HEK293 (cell line): ENCODE results near the gene TMEM178A.

ENCODE experiments used
- CTCF ChIA-PET: fragments of 350-600 bp; formaldehyde crosslinking; extraction: SDS; loops from one replicate; lab custom pipeline; 2021; ENCODE audit warnings: antibody characterized with exemption; lab: Yijun Ruan, JAX
- POLR2A ChIA-PET: fragments of 300-600 bp; formaldehyde crosslinking; extraction: SDS; loops from one replicate; lab custom pipeline; 2020; ENCODE audit warnings: antibody characterized with exemption, inconsistent platforms; lab: Yijun Ruan, JAX
- H3K27ac ChIP-seq: fragments of 200-500 bp; sonication (Bioruptor generic); 2 replicates; pipeline ENCODE4 v1.5.1; 2014; ENCODE audit warnings: low read depth, low read length, control low read depth, inconsistent platforms; ENCODE audit errors: extremely low read depth
- H3K36me3 ChIP-seq, 2 experiments: fragments of 200-500 bp in 1 of 2; sonication (Bioruptor generic) in 1 of 2; 1 replicate in 1 of 2; 2 replicates in 1 of 2; pipeline ENCODE4 v1.5.1; 2014 to 2017; ENCODE audit warnings: inconsistent platforms in 2 of 2, low read length in 2 of 2; ENCODE audit not compliant: control insufficient read depth in 2 of 2, insufficient read depth in 1 of 2
- H3K4me1 ChIP-seq: fragments of 200-500 bp; sonication (Bioruptor generic); 2 replicates; pipeline ENCODE4 v1.5.1; 2014; ENCODE audit warnings: mild to moderate bottlenecking, low read length, inconsistent platforms; ENCODE audit not compliant: control insufficient read depth, insufficient read depth
- H3K4me3 ChIP-seq: 2 replicates; pipeline ENCODE4 v1.5.1; 2011; ENCODE audit warnings: low read depth, mild to moderate bottlenecking, control low read depth, low read length, moderate library complexity
- H3K9me3 ChIP-seq: fragments of 200-500 bp; sonication (Bioruptor generic); 2 replicates; pipeline ENCODE4 v1.5.1; 2014; ENCODE audit warnings: low read depth, low read length, inconsistent platforms; ENCODE audit not compliant: control insufficient read depth, insufficient read depth
- KLF9 ChIP-seq: fragments of 450-650 bp; formaldehyde crosslinking; IDR thresholded peaks from 2 replicates; pipeline ENCODE4 v1.5.1; 2016; ENCODE audit warnings: missing biosample characterization, missing genetic modification characterization, low read depth
- PATZ1 ChIP-seq: fragments of 450-650 bp; formaldehyde crosslinking; IDR thresholded peaks from 2 replicates; pipeline ENCODE4 v1.5.1; 2016; ENCODE audit warnings: missing biosample characterization, missing genetic modification characterization
- PRDM4 ChIP-seq: fragments of 450-650 bp; formaldehyde crosslinking; IDR thresholded peaks from 2 replicates; pipeline ENCODE4 v1.5.1; 2017; ENCODE audit warnings: missing biosample characterization, missing genetic modification characterization
- SALL2 ChIP-seq: fragments of 450-650 bp; formaldehyde crosslinking; IDR thresholded peaks from 2 replicates; pipeline ENCODE4 v1.5.0; 2017; ENCODE audit warnings: missing biosample characterization, mild to moderate bottlenecking, missing genetic modification characterization, borderline replicate concordance
- SP7 ChIP-seq: fragments of 450-650 bp; formaldehyde crosslinking; IDR thresholded peaks from 2 replicates; pipeline ENCODE4 v1.5.1; 2016; ENCODE audit warnings: missing biosample characterization, missing genetic modification characterization
- ZBTB48 ChIP-seq: fragments of 450-650 bp; formaldehyde crosslinking; IDR thresholded peaks from 2 replicates; pipeline ENCODE4 v1.5.1; 2016; ENCODE audit warnings: missing biosample characterization, missing genetic modification characterization
- ZBTB49 ChIP-seq: fragments of 450-650 bp; formaldehyde crosslinking; IDR thresholded peaks from 2 replicates; pipeline ENCODE4 v1.5.1; 2016; ENCODE audit warnings: missing biosample characterization, missing genetic modification characterization, low read depth
- ZNF132 ChIP-seq: fragments of 450-650 bp; formaldehyde crosslinking; IDR thresholded peaks from 2 replicates; pipeline ENCODE4 v1.5.1; 2017; ENCODE audit warnings: missing biosample characterization, missing genetic modification characterization, borderline replicate concordance
- ZNF133 ChIP-seq: fragments of 450-650 bp; formaldehyde crosslinking; IDR thresholded peaks from 2 replicates; pipeline ENCODE4 v1.5.1; 2016; ENCODE audit warnings: missing biosample characterization, missing genetic modification characterization
- ZNF140 ChIP-seq: fragments of 450-650 bp; formaldehyde crosslinking; IDR thresholded peaks from 2 replicates; pipeline ENCODE4 v1.5.1; 2016; ENCODE audit warnings: missing biosample characterization, missing genetic modification characterization
- ZNF155 ChIP-seq: fragments of 450-650 bp; formaldehyde crosslinking; IDR thresholded peaks from 2 replicates; pipeline ENCODE4 v1.5.1; 2016; ENCODE audit warnings: missing biosample characterization, missing genetic modification characterization
- ZNF19 ChIP-seq: fragments of 450-650 bp; formaldehyde crosslinking; IDR thresholded peaks from 2 replicates; pipeline ENCODE4; 2016; ENCODE audit warnings: missing biosample characterization, missing genetic modification characterization, low read depth
- ZNF23 ChIP-seq: fragments of 450-650 bp; formaldehyde crosslinking; IDR thresholded peaks from 2 replicates; pipeline ENCODE4 v1.5.1; 2016; ENCODE audit warnings: missing biosample characterization, missing genetic modification characterization, borderline replicate concordance
- ZNF350 ChIP-seq: fragments of 450-650 bp; formaldehyde crosslinking; IDR thresholded peaks from 2 replicates; pipeline ENCODE4 v1.5.0; 2017; ENCODE audit warnings: missing biosample characterization, mild to moderate bottlenecking, missing genetic modification characterization
- ZNF404 ChIP-seq: fragments of 450-650 bp; formaldehyde crosslinking; IDR thresholded peaks from 2 replicates; pipeline ENCODE4 v1.5.1; 2017; ENCODE audit warnings: missing biosample characterization, missing genetic modification characterization
- ZNF510 ChIP-seq: fragments of 450-650 bp; formaldehyde crosslinking; IDR thresholded peaks from 2 replicates; pipeline ENCODE4 v1.5.1; 2018; ENCODE audit warnings: mild to moderate bottlenecking, missing genetic modification characterization, missing biosample characterization; ENCODE audit not compliant: insufficient replicate concordance
- ZNF513 ChIP-seq: fragments of 450-650 bp; IDR thresholded peaks from 2 replicates; pipeline ENCODE4 v1.5.1; 2018; ENCODE audit warnings: missing biosample characterization, missing genetic modification characterization
- ZNF529 ChIP-seq: fragments of 450-650 bp; formaldehyde crosslinking; IDR thresholded peaks from 2 replicates; pipeline ENCODE4 v1.5.1; 2017; ENCODE audit warnings: missing genetic modification characterization, missing biosample characterization; ENCODE audit not compliant: insufficient replicate concordance
- ZNF596 ChIP-seq: fragments of 450-650 bp; IDR thresholded peaks from 2 replicates; pipeline ENCODE4 v1.5.0; 2018; ENCODE audit warnings: missing biosample characterization, mild to moderate bottlenecking, missing genetic modification characterization, moderate library complexity
- ZNF660 ChIP-seq: fragments of 450-650 bp; IDR thresholded peaks from 2 replicates; pipeline ENCODE4 v1.5.1; 2018; ENCODE audit warnings: missing biosample characterization, mild to moderate bottlenecking, missing genetic modification characterization
- ZNF777 ChIP-seq: fragments of 450-650 bp; formaldehyde crosslinking; IDR thresholded peaks from 2 replicates; pipeline ENCODE4 v1.5.1; 2017; ENCODE audit warnings: missing biosample characterization, missing genetic modification characterization, borderline replicate concordance
- ZSCAN18 ChIP-seq: fragments of 450-650 bp; formaldehyde crosslinking; IDR thresholded peaks from 2 replicates; pipeline ENCODE4 v1.5.1; 2016; ENCODE audit warnings: missing biosample characterization, missing genetic modification characterization

Gene TMEM178A

GRCh38 chr2:39685126-39685525, 19.4 kb downstream of the TMEM178A start:
- Histone ChIP-seq H3K4me1 (no peaks in the 10 kb centered on the region), H3K36me3 (no peaks in the 10 kb centered on the region), H3K27ac (no peak overlapping the region), H3K9me3 (no peaks in the 10 kb centered on the region), H3K4me3 (no peak overlapping the region)
- TF ChIP-seq ZNF596 (no peak), ZNF660 (no peak)
- ChIA-PET POLR2A (no interaction called here), CTCF (interaction anchor here (0.6 to 1.7 kb wide), 3 partner anchors 11 to 1362 kb away, joined by 3 to 4 read pairs (median 4); no protein-coding TSS in a partner anchor)

- ChIA-PET POLR2A (no interaction called here), CTCF (no interaction called here)
- Histone ChIP-seq H3K27ac (no peak overlapping the region), H3K9me3 (no peaks in the 10 kb centered on the region; the same call in 1 of the 2 replicates), H3K4me1 (no peaks in the 10 kb centered on the region), H3K36me3 (no peaks in the 10 kb centered on the region), H3K4me3 (no peak overlapping the region)
- TF ChIP-seq PATZ1 (tag by site-specific recombination) (no peak), ZNF132 (tag by site-specific recombination) (no peak), KLF9 (tag by site-specific recombination) (no peak), SP7 (no peak), ZBTB48 (no peak), ZNF529 (no peak), ZNF140 (no peak), SALL2 (no peak), ZNF23 (tag by site-specific recombination) (no peak), ZSCAN18 (no peak), PRDM4 (no peak), ZNF19 (tag by site-specific recombination) (no peak), ZNF350 (no peak), ZBTB49 (tag by site-specific recombination) (no peak), ZNF510 (tag by site-specific recombination) (no peak), ZNF404 (tag by site-specific recombination) (no peak), ZNF133 (tag by site-specific recombination) (no peak), ZNF513 (tag by site-specific recombination) (no peak), ZNF777 (tag by site-specific recombination) (no peak), ZNF155 (no peak)
Measured at GRCh38 chr2:39686456-39686855, 20.7 kb downstream of the TMEM178A start.
